DMS79 (cell line): ENCODE measurements around the gene PDE6A.
"Not testable (repeated sequence)": the region's sequence is repeated elsewhere in the genome, so short reads cannot be mapped to it uniquely, and the experiment has no call there.

Experiments
- DNase-seq: peaks from one replicate; lab custom pipeline; 2025; lab: John Stamatoyannopoulos, UW

The PDE6A gene

GRCh38 chr5:149894237-149894636 lies 50.4 kb downstream of the PDE6A start:
- DNase-seq, result no peak

- no peak for DNase-seq
Measured at GRCh38 chr5:149893403-149893931, 51.1 kb downstream of the PDE6A start.

GRCh38 chr5:149892594-149892993 lies 52.0 kb downstream of the PDE6A start:
- no peak for DNase-seq

GRCh38 chr5:149888280-149888679 lies 56.3 kb downstream of the PDE6A start:
- no peak for DNase-seq

- no peak for DNase-seq
Measured at GRCh38 chr5:149887622-149888183, 56.9 kb downstream of the PDE6A start.

- no peak for DNase-seq
Measured at GRCh38 chr5:149886692-149887470, 57.7 kb downstream of the PDE6A start.

GRCh38 chr5:149886060-149886459 lies 58.5 kb downstream of the PDE6A start:
- DNase-seq, result no peak

GRCh38 chr5:149885513-149885912 lies 59.1 kb downstream of the PDE6A start:
- no peak for DNase-seq

GRCh38 chr5:149883550-149883949 lies 61.0 kb downstream of the PDE6A start:
- no peak for DNase-seq

GRCh38 chr5:149882633-149883032 lies 62.0 kb downstream of the PDE6A start:
- not testable (repeated sequence) for DNase-seq

GRCh38 chr5:149881874-149882273 lies 62.7 kb downstream of the PDE6A start:
- DNase-seq, result no peak

GRCh38 chr5:149881069-149881622 lies 63.4 kb downstream of the PDE6A start:
- no peak for DNase-seq

GRCh38 chr5:149879593-149879992 lies 65.0 kb downstream of the PDE6A start:
- DNase-seq, result not testable (repeated sequence)

GRCh38 chr5:149878371-149878770 lies 66.2 kb downstream of the PDE6A start:
- DNase-seq, result no peak

GRCh38 chr5:149873896-149874295 lies 70.7 kb downstream of the PDE6A start:
- DNase-seq, result no peak

GRCh38 chr5:149872351-149873040 lies 72.1 kb downstream of the PDE6A start:
- DNase-seq, result no peak

- DNase-seq, result no peak
Measured at GRCh38 chr5:149871471-149871870, 73.1 kb downstream of the PDE6A start.

GRCh38 chr5:149870697-149871096 lies 73.9 kb downstream of the PDE6A start:
- no peak for DNase-seq

- no peak for DNase-seq
Measured at GRCh38 chr5:149870232-149870631, 74.4 kb downstream of the PDE6A start.

GRCh38 chr5:149869411-149869821 lies 75.2 kb downstream of the PDE6A start:
- DNase-seq, result no peak

- no peak for DNase-seq
Measured at GRCh38 chr5:149865746-149866145, 78.8 kb downstream of the PDE6A start.

GRCh38 chr5:149863830-149864229 lies 80.8 kb downstream of the PDE6A start:
- DNase-seq, result no peak

GRCh38 chr5:149863176-149863575 lies 81.4 kb downstream of the PDE6A start:
- DNase-seq, result no peak
